ENCODE measurements around the gene PLCH2. TPM values are rescaled to one million over a fixed set of nuclear protein-coding genes. Genes with fewer than 3 reads are reported as not detected.

Gene PLCH2
- total RNA-seq, 4 donors from 2014 or later, result 0.16 to 1.7 (median 0.44) TPM

DNA sequence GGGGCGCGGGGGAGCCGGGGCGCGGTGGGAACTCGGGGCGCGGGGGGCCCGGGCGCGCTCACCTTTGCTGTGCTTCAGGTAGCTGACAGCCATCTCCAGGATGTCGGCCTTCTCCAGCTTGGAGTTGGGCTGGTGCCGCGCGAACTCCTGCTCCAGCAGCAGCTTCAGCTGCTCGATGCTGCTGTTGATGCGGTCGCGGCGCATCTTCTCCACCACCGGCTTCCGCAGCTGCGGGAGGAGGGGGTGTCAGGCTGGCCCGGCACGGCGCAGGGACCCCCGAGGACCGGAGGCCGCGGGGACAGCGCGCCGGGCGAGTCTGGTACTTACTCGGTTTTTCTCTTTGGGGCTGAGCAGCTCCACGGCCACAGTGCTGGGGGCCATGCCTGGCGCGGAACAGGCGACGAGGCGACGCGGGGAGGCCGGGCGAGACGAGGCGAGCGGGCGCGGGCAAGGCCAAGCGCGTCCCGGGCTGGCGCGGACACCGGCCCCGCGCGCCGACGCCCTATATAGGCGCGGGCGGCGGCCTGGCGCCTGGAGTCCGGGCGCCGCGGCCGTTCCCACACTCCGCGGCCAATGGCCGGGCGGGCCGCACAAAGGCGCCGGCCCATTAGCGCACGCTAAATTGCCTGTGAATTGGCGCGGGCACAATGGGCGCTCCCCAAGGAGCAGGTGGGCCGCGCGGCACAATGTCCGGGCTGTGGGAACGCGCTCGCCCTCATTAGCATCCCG lies 53.9 kb downstream of the PLCH2 start, which contains the start of gene HES5:
Gene HES5 (minus strand): TSS at position 480 of the 729 bp plus-strand sequence. CDS start 99 bp downstream, at position 381.
- DNase-seq (ENCODE audit: low spot score), result no peak
- no peak for ATAC-seq (ENCODE audit: low FRiP score)
- TF ChIP-seq, protein P1, sequence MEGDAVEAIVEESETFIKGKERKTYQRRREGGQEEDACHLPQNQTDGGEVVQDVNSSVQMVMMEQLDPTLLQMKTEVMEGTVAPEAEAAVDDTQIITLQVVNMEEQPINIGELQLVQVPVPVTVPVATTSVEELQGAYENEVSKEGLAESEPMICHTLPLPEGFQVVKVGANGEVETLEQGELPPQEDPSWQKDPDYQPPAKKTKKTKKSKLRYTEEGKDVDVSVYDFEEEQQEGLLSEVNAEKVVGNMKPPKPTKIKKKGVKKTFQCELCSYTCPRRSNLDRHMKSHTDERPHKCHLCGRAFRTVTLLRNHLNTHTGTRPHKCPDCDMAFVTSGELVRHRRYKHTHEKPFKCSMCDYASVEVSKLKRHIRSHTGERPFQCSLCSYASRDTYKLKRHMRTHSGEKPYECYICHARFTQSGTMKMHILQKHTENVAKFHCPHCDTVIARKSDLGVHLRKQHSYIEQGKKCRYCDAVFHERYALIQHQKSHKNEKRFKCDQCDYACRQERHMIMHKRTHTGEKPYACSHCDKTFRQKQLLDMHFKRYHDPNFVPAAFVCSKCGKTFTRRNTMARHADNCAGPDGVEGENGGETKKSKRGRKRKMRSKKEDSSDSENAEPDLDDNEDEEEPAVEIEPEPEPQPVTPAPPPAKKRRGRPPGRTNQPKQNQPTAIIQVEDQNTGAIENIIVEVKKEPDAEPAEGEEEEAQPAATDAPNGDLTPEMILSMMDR (IDR thresholded peaks at IDR 0.05), result no peak

DNA sequence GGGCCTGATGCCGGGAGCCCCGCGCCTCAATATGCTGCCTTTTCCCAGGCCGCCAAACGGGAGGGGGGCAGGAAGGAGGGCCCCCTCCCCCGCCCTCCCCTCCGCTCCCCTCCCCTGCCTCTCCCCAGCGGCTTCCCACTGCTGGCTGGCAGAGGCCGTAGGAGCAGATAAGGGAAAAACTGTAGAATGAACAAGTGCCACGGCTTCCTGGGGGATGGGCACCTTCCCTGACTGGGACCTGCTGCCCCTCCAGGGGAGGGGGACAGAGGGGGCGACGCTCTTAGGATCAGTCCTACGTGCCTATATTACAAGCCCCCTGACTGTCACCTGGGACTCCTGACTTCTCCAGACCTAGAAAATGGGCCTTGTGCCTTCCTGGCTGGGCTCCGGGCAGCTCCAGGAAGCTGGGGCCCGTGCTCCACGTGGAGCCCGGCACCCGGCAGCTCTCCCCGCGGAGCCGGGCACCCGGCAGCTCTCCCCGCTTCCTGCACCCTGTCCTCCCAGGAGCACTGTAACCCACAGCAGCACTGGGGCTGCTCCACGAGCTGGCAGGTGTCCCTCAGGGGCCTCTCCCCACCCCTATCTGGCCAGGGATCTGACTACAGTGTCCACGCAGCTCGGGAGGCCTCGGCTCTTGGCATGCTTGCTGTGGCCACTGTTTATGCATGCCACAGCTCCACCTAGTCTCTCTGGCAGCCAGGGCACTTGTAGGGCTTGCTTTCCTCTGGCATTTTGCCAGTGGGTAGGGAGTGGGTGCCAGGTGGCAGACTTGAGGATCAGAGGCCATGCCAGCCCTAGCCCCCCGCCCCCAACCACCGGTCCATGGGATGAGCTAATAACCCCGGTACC lies 54.6 kb downstream of the PLCH2 start:
- DNase-seq (ENCODE audit: low spot score) (no peak), ATAC-seq (ENCODE audit: low FRiP score) (no peak)
- TF ChIP-seq, protein P1 (IDR thresholded peaks at IDR 0.05), result no peak

DNA sequence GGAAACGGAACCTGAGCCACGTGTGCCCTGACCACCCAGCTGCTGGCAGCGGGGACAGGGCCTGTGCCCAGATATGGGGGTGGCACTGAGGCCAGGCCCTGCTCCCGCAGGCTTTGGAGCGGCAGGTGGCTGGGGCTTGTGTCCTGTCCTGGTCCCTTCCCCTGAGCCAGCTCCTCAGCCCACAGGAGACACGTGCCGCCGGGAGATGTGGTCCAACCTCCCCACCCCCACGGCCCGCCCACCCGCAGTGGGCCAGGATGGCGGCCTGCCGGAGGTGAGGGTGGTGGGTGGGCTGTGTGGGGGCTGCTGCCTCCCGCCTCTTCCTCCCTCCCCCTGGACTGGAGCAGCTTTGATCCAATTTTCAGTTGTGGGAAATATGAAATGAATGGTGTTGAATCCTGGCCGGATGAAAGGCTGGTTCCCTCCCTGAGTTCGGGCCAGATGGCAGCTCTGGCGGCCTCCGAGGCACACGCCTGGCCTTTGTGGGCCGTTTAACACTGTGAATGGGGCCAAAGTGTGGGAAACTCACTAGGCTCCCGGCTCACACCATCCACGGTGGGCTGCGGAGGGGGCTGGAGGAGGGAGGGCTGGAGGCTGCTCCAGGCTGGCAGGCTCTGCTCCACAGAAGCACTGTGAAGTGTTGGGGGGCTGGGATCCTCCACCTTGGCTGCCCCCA lies 56.5 kb downstream of the PLCH2 start:
- DNase-seq (ENCODE audit: low spot score) (no peak), ATAC-seq (ENCODE audit: low FRiP score) (no peak)
- TF ChIP-seq, protein P1 (IDR thresholded peaks at IDR 0.05), result no peak

DNA sequence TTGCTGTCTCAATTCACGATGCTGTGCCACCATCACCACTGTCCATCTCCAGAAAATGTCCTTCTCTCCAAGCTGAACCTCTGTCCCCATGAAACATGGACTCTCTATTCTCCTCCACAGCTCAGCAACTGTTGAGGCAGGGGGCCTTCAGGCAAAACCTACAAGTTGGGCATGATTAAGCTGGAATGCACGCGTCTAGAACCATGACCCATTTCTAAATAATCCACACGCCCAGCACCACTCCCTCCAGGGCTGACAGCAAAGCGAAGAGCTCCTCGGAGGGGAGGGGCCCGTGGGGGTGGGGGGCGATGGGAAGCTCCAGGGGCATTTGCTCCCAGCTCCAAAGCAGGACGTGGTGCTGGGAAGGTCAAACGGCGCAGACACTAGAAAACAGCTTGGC lies 57.3 kb downstream of the PLCH2 start:
- no peak for ATAC-seq (ENCODE audit: low FRiP score)
- TF ChIP-seq, protein P1 (IDR thresholded peaks at IDR 0.05), result no peak

DNA sequence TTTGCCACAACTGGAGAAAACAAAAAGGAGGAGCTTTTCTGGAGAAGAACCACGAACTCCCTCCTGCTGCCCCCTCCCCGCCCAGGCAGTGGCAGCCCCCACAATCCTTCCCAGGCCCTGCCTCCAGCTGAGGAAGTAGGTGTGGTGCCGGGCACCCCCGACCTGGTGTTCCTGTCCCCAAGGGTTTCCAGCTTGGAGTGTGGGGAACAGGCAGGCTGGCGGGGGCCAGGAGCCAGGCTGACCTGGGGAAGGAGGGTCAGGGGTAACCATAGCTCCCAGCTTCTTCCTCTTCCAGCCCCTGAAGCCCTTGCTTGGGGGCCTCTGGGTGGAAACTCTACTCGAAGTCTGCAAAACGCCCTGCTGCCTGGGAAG lies 58.2 kb downstream of the PLCH2 start:
- ATAC-seq (ENCODE audit: low FRiP score) (no peak), DNase-seq (ENCODE audit: low spot score) (no peak)
- TF ChIP-seq, protein P1 (IDR thresholded peaks at IDR 0.05), result no peak

More for the DNA sequence above, 57.3 kb downstream of the PLCH2 start:
- DNase-seq (ENCODE audit: low spot score), result no peak

DNA sequence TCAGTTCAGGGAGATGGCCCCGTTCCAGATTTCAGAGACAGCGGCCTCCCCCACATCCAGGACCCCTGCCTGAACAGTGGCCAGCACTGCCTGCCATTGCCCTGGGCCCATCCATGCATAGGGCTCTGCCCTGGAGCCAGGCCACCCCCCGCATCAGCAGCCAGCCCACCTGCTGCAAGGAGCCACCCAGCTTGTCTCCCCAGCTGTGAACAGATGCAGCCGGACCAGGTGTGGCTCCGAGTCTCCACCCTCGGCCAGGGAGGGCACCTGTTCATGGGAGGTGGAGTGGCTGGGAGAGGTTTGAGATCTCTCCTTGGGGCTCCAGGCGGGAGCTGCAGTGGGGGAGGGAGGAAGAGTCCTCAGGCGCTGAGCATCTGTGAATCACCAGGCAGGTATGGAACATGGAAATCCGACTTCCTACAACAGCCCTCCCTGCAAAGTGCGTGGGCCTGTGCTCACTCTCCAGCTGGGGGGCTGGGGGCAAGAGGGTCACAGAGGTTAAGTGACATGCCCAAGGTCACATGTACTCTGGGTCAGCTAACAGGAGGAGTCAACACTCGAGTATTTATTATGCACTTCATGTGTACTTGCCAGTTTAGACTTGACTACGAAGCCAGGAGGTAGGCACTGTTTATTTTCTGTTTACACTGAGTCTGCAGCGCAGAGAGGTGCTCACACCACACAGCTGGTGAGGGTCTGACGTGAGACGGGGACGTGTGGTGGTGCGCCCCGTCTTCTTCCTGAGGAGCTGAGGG lies 58.8 kb downstream of the PLCH2 start:
- no peak for DNase-seq (ENCODE audit: low spot score)
- TF ChIP-seq, protein P1 (IDR thresholded peaks at IDR 0.05), result no peak
- ATAC-seq (ENCODE audit: low FRiP score), result peak; percentile 70

All from omental fat pad (tissue), 4 donors.